ENCODE data around the gene MACROD1. TPM values are rescaled to one million over a fixed set of nuclear protein-coding genes. Genes with fewer than 3 reads are reported as not detected.
A peak's percentile ranks its signal among the peaks of the same experiment; 100 is the strongest.

The MACROD1 gene, protein sequence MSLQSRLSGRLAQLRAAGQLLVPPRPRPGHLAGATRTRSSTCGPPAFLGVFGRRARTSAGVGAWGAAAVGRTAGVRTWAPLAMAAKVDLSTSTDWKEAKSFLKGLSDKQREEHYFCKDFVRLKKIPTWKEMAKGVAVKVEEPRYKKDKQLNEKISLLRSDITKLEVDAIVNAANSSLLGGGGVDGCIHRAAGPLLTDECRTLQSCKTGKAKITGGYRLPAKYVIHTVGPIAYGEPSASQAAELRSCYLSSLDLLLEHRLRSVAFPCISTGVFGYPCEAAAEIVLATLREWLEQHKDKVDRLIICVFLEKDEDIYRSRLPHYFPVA
- total RNA-seq (ENCODE audit: unreplicated experiment), result 4.1 TPM
- long read RNA-seq, partial matches to known transcripts, result 0 of 4 reads
- long read RNA-seq, other reads (novel, unspliced or antisense), result 1 of 4 reads

DNA sequence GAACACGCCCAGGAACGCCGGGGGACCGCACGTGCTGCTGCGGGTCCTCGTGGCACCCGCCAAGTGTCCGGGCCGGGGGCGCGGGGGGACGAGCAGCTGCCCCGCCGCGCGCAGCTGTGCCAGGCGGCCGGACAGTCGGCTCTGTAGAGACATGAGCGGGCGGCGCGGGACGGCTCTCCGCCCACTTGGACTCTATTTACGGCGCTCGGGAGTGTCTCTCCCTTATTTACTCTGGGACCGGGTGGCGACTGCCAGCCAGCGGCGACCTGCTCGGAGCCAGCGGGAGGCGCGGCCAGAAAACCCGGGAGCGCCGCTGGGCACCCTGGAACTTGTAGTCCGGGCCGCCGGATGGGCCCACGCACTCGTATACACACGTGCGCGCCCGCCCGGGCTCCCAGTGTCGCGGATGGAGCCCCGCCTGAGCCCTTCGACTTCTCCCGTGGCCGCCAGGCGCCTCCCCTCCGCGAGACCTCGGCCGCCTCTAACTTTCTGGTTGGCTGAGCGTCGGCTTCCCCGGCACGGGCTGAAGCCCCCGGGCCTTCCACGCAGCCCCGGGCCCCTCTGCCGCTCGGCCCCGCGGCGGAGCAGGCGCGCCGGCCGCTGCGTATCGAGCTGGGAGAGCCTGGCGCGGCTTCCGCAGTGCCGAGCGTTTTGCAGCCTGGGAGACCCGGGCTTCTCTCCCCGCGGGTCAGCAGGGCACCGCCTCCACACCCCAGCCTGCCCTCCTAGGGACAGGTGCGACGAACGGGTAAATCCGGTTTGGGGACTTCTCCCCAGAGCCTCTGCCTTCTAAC lies at the start of gene MACROD1:
Gene MACROD1, minus strand, starts transcription at position 272 of the 794 bp plus-strand sequence. Its CDS starts 119 bp downstream, at position 153.
- H3K4me1 Mint-ChIP-seq (ENCODE audit: unreplicated experiment), result no peaks in the 10 kb centered on the region
- DNase-seq (ENCODE audit: low spot score), result peak; percentile 68
- H3K27ac Mint-ChIP-seq (ENCODE audit: unreplicated experiment), result no peak within 1 kb of the TSS
- H3K4me3 Mint-ChIP-seq (ENCODE audit: unreplicated experiment), result peak within 1 kb of the TSS; percentile 86
- H3K27me3 Mint-ChIP-seq (ENCODE audit: unreplicated experiment), result peaks cover 7% of the 10 kb centered on the region
- no peaks in the 10 kb centered on the region for H3K36me3 Mint-ChIP-seq (ENCODE audit: low read depth, unreplicated experiment)
- H3K9me3 Mint-ChIP-seq (ENCODE audit: unreplicated experiment), result no peaks in the 10 kb centered on the region
- TF ChIP-seq, protein P1, sequence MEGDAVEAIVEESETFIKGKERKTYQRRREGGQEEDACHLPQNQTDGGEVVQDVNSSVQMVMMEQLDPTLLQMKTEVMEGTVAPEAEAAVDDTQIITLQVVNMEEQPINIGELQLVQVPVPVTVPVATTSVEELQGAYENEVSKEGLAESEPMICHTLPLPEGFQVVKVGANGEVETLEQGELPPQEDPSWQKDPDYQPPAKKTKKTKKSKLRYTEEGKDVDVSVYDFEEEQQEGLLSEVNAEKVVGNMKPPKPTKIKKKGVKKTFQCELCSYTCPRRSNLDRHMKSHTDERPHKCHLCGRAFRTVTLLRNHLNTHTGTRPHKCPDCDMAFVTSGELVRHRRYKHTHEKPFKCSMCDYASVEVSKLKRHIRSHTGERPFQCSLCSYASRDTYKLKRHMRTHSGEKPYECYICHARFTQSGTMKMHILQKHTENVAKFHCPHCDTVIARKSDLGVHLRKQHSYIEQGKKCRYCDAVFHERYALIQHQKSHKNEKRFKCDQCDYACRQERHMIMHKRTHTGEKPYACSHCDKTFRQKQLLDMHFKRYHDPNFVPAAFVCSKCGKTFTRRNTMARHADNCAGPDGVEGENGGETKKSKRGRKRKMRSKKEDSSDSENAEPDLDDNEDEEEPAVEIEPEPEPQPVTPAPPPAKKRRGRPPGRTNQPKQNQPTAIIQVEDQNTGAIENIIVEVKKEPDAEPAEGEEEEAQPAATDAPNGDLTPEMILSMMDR (IDR thresholded peaks at IDR 0.05; ENCODE audit: unreplicated experiment), result no peak

DNA sequence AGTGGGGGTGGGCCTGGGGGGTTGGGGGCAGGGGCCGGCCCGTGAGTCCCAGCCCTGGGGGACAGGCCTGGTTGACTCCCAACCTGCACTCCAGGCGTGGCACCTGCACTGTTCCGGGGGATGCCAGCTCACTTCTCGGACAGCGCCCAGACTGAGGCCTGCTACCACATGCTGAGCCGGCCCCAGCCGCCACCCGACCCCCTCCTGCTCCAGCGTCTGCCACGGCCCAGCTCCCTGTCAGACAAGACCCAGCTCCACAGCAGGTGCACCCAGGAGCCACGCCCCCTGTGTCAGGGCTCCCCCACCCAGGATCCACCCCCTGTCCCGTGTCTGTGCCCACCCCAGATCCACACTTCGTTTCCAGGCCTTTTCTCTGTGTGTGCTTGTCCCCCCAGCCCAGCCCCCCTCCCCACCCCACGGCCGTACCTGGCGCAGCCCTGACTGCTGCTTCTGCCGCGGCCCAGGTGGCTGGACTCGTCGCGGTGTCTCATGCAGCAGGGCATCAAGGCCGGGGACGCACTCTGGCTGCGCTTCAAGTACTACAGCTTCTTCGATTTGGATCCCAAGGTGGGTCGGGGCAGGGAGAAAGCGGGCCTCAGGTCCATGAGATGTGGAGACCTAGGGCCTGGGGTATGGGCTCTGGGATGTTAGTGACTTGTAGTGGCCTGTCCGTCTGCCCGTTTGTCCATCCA lies 45.4 kb upstream of the MACROD1 start:
- H3K27me3 Mint-ChIP-seq (ENCODE audit: unreplicated experiment), result peaks cover 5% of the 10 kb centered on the region
- peaks cover 8% of the 10 kb centered on the region for H3K36me3 Mint-ChIP-seq (ENCODE audit: low read depth, unreplicated experiment)
- TF ChIP-seq, protein P1 (IDR thresholded peaks at IDR 0.05; ENCODE audit: unreplicated experiment), result no peak
- peaks cover 10% of the 10 kb centered on the region for H3K4me1 Mint-ChIP-seq (ENCODE audit: unreplicated experiment)
- DNase-seq (ENCODE audit: low spot score), result no peak
- H3K27ac Mint-ChIP-seq (ENCODE audit: unreplicated experiment), result no peak overlapping the region
- no peaks in the 10 kb centered on the region for H3K9me3 Mint-ChIP-seq (ENCODE audit: unreplicated experiment)
- peak overlapping the region; percentile 65 for H3K4me3 Mint-ChIP-seq (ENCODE audit: unreplicated experiment)

DNA sequence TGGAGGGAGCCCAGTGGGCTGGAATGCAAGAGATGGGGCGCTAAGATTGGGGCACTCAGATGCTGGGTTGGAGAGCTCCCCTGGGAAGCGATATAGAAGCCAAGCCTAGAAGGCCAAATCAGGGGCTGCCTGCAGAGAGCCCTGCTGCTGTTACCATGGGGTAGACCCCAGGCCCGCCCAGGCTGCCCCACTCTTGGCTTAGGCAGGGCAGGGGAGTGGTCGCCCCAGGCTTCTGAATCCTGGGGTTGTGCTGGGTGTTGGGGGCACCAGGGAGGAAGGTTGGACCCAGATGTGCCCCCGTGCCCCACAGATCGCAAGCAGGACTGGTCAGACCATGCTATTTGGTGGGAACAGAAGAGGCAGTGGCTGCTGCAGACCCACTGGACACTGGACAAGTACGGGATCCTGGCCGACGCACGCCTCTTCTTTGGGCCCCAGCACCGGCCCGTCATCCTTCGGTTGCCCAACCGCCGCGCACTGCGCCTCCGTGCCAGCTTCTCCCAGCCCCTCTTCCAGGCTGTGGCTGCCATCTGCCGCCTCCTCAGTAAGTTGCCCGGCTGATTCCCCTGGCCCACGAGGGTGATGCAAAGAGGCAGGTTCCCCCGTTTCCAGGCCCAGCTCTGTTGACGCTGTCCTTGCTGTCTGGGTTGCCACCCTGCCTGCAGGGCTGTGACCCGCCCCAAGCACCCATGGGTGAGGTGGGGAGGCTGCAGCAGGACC lies 44.5 kb upstream of the MACROD1 start:
- DNase-seq (ENCODE audit: low spot score), result no peak
- TF ChIP-seq, protein P1 (IDR thresholded peaks at IDR 0.05; ENCODE audit: unreplicated experiment), result no peak
- peaks cover 7% of the 10 kb centered on the region for H3K27me3 Mint-ChIP-seq (ENCODE audit: unreplicated experiment)
- H3K9me3 Mint-ChIP-seq (ENCODE audit: unreplicated experiment), result no peaks in the 10 kb centered on the region
- no peak overlapping the region for H3K4me3 Mint-ChIP-seq (ENCODE audit: unreplicated experiment)
- peaks cover 18% of the 10 kb centered on the region for H3K4me1 Mint-ChIP-seq (ENCODE audit: unreplicated experiment)
- H3K36me3 Mint-ChIP-seq (ENCODE audit: low read depth, unreplicated experiment), result peaks cover 8% of the 10 kb centered on the region
- H3K27ac Mint-ChIP-seq (ENCODE audit: unreplicated experiment), result no peak overlapping the region

DNA sequence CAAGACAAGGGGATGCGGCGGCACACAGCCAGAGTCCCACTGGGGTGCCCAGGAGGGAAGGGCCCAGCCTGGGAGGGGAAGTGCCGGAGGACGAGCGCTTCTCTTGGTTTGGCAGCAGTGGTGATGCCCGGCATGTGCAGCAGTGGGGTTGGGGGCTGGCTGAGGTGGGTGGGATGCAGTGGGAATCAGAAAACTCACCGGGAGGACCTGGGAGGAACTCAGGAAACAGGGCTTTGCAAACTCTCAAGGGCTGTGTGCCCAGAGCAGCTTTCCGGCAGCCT lies 43.6 kb upstream of the MACROD1 start:
- Mint-ChIP-seq H3K4me3 (ENCODE audit: unreplicated experiment) (no peak overlapping the region), H3K4me1 (ENCODE audit: unreplicated experiment) (peaks cover 22% of the 10 kb centered on the region), H3K27ac (ENCODE audit: unreplicated experiment) (no peak overlapping the region), H3K9me3 (ENCODE audit: unreplicated experiment) (no peaks in the 10 kb centered on the region), H3K36me3 (ENCODE audit: low read depth, unreplicated experiment) (peaks cover 9% of the 10 kb centered on the region), H3K27me3 (ENCODE audit: unreplicated experiment) (peaks cover 7% of the 10 kb centered on the region)
- TF ChIP-seq, protein P1 (IDR thresholded peaks at IDR 0.05; ENCODE audit: unreplicated experiment), result no peak
- DNase-seq (ENCODE audit: low spot score), result no peak
